HEK293 (cell line): ENCODE data around the gene SARS1.

ENCODE experiments used
- CTCF ChIA-PET: fragments of 350-600 bp; formaldehyde crosslinking; extraction: SDS; loops from one replicate; lab custom pipeline; 2021; ENCODE audit warnings: antibody characterized with exemption; lab: Yijun Ruan, JAX
- POLR2A ChIA-PET: fragments of 300-600 bp; formaldehyde crosslinking; extraction: SDS; loops from one replicate; lab custom pipeline; 2020; ENCODE audit warnings: antibody characterized with exemption, inconsistent platforms; lab: Yijun Ruan, JAX
- H3K27ac ChIP-seq: fragments of 200-500 bp; sonication (Bioruptor generic); 2 replicates; pipeline ENCODE4 v1.5.1; 2014; ENCODE audit warnings: low read depth, low read length, control low read depth, inconsistent platforms; ENCODE audit errors: extremely low read depth
- H3K36me3 ChIP-seq, 2 experiments: fragments of 200-500 bp in 1 of 2; sonication (Bioruptor generic) in 1 of 2; 1 replicate in 1 of 2; 2 replicates in 1 of 2; pipeline ENCODE4 v1.5.1; 2014 to 2017; ENCODE audit warnings: inconsistent platforms in 2 of 2, low read length in 2 of 2; ENCODE audit not compliant: control insufficient read depth in 2 of 2, insufficient read depth in 1 of 2
- H3K4me1 ChIP-seq: fragments of 200-500 bp; sonication (Bioruptor generic); 2 replicates; pipeline ENCODE4 v1.5.1; 2014; ENCODE audit warnings: mild to moderate bottlenecking, low read length, inconsistent platforms; ENCODE audit not compliant: control insufficient read depth, insufficient read depth
- H3K4me3 ChIP-seq: 2 replicates; pipeline ENCODE4 v1.5.1; 2011; ENCODE audit warnings: low read depth, mild to moderate bottlenecking, control low read depth, low read length, moderate library complexity
- H3K9me3 ChIP-seq: fragments of 200-500 bp; sonication (Bioruptor generic); 2 replicates; pipeline ENCODE4 v1.5.1; 2014; ENCODE audit warnings: low read depth, low read length, inconsistent platforms; ENCODE audit not compliant: control insufficient read depth, insufficient read depth
- EGR2 ChIP-seq: fragments of 450-650 bp; formaldehyde crosslinking; IDR thresholded peaks from 2 replicates; pipeline ENCODE4 v1.5.1; 2016; ENCODE audit warnings: low read depth, missing biosample characterization, missing genetic modification characterization
- FEZF1 ChIP-seq: fragments of 450-650 bp; formaldehyde crosslinking; IDR thresholded peaks from 2 replicates; pipeline ENCODE4 v1.5.1; 2016; ENCODE audit warnings: missing biosample characterization, missing genetic modification characterization
- INSM2 ChIP-seq: fragments of 450-650 bp; formaldehyde crosslinking; IDR thresholded peaks from 2 replicates; pipeline ENCODE4 v1.5.1; 2016; ENCODE audit warnings: missing biosample characterization, missing genetic modification characterization
- MZF1 ChIP-seq: fragments of 450-650 bp; formaldehyde crosslinking; IDR thresholded peaks from 2 replicates; pipeline ENCODE4 v1.5.1; 2017; ENCODE audit warnings: missing biosample characterization, missing genetic modification characterization, borderline replicate concordance
- SP7 ChIP-seq: fragments of 450-650 bp; formaldehyde crosslinking; IDR thresholded peaks from 2 replicates; pipeline ENCODE4 v1.5.1; 2016; ENCODE audit warnings: missing biosample characterization, missing genetic modification characterization
- ZFHX2 ChIP-seq: fragments of 450-650 bp; formaldehyde crosslinking; conservative IDR thresholded peaks from 2 replicates; pipeline ENCODE4 v1.5.1; 2016; ENCODE audit warnings: missing biosample characterization, missing genetic modification characterization
- ZFP37 ChIP-seq: fragments of 450-650 bp; formaldehyde crosslinking; IDR thresholded peaks from 2 replicates; pipeline ENCODE4 v1.5.1; 2016; ENCODE audit warnings: missing biosample characterization, missing genetic modification characterization
- ZNF155 ChIP-seq: fragments of 450-650 bp; formaldehyde crosslinking; IDR thresholded peaks from 2 replicates; pipeline ENCODE4 v1.5.1; 2016; ENCODE audit warnings: missing biosample characterization, missing genetic modification characterization
- ZNF157 ChIP-seq: fragments of 450-650 bp; formaldehyde crosslinking; IDR thresholded peaks from 2 replicates; pipeline ENCODE4 v1.5.1; 2016; ENCODE audit warnings: missing biosample characterization, missing genetic modification characterization
- ZNF350 ChIP-seq: fragments of 450-650 bp; formaldehyde crosslinking; IDR thresholded peaks from 2 replicates; pipeline ENCODE4 v1.5.0; 2017; ENCODE audit warnings: missing biosample characterization, mild to moderate bottlenecking, missing genetic modification characterization
- ZNF391 ChIP-seq: fragments of 450-650 bp; formaldehyde crosslinking; IDR thresholded peaks from 2 replicates; pipeline ENCODE4 v1.5.1; 2016; ENCODE audit warnings: low read depth, missing biosample characterization, missing genetic modification characterization, borderline replicate concordance
- ZNF426 ChIP-seq: fragments of 450-650 bp; formaldehyde crosslinking; IDR thresholded peaks from 2 replicates; pipeline ENCODE4 v1.5.1; 2017; ENCODE audit warnings: missing biosample characterization, missing genetic modification characterization, mild to moderate bottlenecking, inconsistent platforms, moderate library complexity
- ZNF558 ChIP-seq: fragments of 450-650 bp; formaldehyde crosslinking; IDR thresholded peaks from 2 replicates; pipeline ENCODE4 v1.5.1; 2016; ENCODE audit warnings: missing biosample characterization, missing genetic modification characterization
- ZNF677 ChIP-seq: fragments of 450-650 bp; IDR thresholded peaks from 2 replicates; pipeline ENCODE4 v1.5.0; 2018; ENCODE audit warnings: missing biosample characterization, mild to moderate bottlenecking, missing genetic modification characterization, moderate library complexity
- ZNF704 ChIP-seq: fragments of 450-650 bp; formaldehyde crosslinking; IDR thresholded peaks from 2 replicates; pipeline ENCODE4 v1.5.1; 2016; ENCODE audit warnings: missing biosample characterization, missing genetic modification characterization
- TF ChIP-seq, protein P1 (sequence below): fragments of 450-650 bp; formaldehyde crosslinking; IDR thresholded peaks from 2 replicates; pipeline ENCODE4 v1.5.1; 2016; ENCODE audit warnings: missing biosample characterization, missing genetic modification characterization
- TF ChIP-seq, protein P2 (sequence below): fragments of 450-650 bp; formaldehyde crosslinking; IDR thresholded peaks from 2 replicates; pipeline ENCODE4 v1.5.1; 2017; ENCODE audit warnings: missing biosample characterization, mild to moderate bottlenecking, missing genetic modification characterization, moderate library complexity
- TF ChIP-seq, protein P3 (sequence below): fragments of 450-650 bp; formaldehyde crosslinking; IDR thresholded peaks from 2 replicates; pipeline ENCODE4 v1.5.1; 2016; ENCODE audit warnings: missing biosample characterization, missing genetic modification characterization, borderline replicate concordance

SARS1 gene

GRCh38 chr1:109188200-109188599, 25.5 kb upstream of the SARS1 start:
- Histone ChIP-seq H3K9me3 (no peaks in the 10 kb centered on the region), H3K4me1 (no peaks in the 10 kb centered on the region), H3K36me3 (no peaks in the 10 kb centered on the region), H3K4me3 (no peak overlapping the region), H3K27ac (no peak overlapping the region)
- POLR2A ChIA-PET = no interaction called here
- CTCF ChIA-PET = interaction anchor here (1.3 kb wide), 1 partner anchor 13 kb away, joined by 6 read pairs; no protein-coding TSS in a partner anchor
- TF ChIP-seq ZNF704 (tag by site-specific recombination) (no peak), ZFP37 (tag by site-specific recombination) (no peak), ZNF558 (no peak), EGR2 (tag by site-specific recombination) (peak; percentile 76), ZNF350 (tag by site-specific recombination) (no peak), ZFHX2 (tag by site-specific recombination) (peak; percentile 75), FEZF1 (tag by site-specific recombination) (no peak)
- TF ChIP-seq, protein P1, sequence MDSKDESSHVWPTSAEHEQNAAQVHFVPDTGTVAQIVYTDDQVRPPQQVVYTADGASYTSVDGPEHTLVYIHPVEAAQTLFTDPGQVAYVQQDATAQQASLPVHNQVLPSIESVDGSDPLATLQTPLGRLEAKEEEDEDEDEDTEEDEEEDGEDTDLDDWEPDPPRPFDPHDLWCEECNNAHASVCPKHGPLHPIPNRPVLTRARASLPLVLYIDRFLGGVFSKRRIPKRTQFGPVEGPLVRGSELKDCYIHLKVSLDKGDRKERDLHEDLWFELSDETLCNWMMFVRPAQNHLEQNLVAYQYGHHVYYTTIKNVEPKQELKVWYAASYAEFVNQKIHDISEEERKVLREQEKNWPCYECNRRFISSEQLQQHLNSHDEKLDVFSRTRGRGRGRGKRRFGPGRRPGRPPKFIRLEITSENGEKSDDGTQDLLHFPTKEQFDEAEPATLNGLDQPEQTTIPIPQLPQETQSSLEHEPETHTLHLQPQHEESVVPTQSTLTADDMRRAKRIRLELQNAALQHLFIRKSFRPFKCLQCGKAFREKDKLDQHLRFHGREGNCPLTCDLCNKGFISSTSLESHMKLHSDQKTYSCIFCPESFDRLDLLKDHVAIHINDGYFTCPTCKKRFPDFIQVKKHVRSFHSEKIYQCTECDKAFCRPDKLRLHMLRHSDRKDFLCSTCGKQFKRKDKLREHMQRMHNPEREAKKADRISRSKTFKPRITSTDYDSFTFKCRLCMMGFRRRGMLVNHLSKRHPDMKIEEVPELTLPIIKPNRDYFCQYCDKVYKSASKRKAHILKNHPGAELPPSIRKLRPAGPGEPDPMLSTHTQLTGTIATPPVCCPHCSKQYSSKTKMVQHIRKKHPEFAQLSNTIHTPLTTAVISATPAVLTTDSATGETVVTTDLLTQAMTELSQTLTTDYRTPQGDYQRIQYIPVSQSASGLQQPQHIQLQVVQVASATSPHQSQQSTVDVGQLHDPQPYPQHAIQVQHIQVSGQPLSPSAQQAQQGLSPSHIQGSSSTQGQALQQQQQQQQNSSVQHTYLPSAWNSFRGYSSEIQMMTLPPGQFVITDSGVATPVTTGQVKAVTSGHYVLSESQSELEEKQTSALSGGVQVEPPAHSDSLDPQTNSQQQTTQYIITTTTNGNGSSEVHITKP (tag by site-specific recombination) = no peak

GRCh38 chr1:109188781-109189180, 24.9 kb upstream of the SARS1 start:
- H3K9me3 ChIP-seq = no peaks in the 10 kb centered on the region
- H3K27ac ChIP-seq = no peak overlapping the region
- TF ChIP-seq ZNF426 (tag by site-specific recombination) = no peak
- TF ChIP-seq INSM2 (tag by site-specific recombination) = no peak
- no peak for TF ChIP-seq FEZF1 (tag by site-specific recombination)
- TF ChIP-seq ZNF677 (tag by site-specific recombination) = no peak
- no peak for TF ChIP-seq ZNF155
- TF ChIP-seq, protein P2, sequence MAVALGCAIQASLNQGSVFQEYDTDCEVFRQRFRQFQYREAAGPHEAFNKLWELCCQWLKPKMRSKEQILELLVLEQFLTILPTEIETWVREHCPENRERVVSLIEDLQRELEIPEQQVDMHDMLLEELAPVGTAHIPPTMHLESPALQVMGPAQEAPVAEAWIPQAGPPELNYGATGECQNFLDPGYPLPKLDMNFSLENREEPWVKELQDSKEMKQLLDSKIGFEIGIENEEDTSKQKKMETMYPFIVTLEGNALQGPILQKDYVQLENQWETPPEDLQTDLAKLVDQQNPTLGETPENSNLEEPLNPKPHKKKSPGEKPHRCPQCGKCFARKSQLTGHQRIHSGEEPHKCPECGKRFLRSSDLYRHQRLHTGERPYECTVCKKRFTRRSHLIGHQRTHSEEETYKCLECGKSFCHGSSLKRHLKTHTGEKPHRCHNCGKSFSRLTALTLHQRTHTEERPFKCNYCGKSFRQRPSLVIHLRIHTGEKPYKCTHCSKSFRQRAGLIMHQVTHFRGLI = no peak
- no peak overlapping the region for H3K4me3 ChIP-seq
- ChIA-PET POLR2A (interaction anchor here (1.2 kb wide), 1 partner anchor 89 kb away, joined by 3 read pairs; no protein-coding TSS in a partner anchor), CTCF (interaction anchor here (1.0 kb wide), 1 partner anchor 13 kb away, joined by 3 read pairs; no protein-coding TSS in a partner anchor)
- no peaks in the 10 kb centered on the region for H3K36me3 ChIP-seq
- H3K4me1 ChIP-seq = no peaks in the 10 kb centered on the region

- H3K27ac ChIP-seq = no peak overlapping the region
- H3K4me1 ChIP-seq = no peaks in the 10 kb centered on the region
- H3K36me3 ChIP-seq = no peaks in the 10 kb centered on the region
- H3K4me3 ChIP-seq = no peak overlapping the region
- ChIA-PET POLR2A (no interaction called here), CTCF (no interaction called here)
- no peaks in the 10 kb centered on the region for H3K9me3 ChIP-seq
- TF ChIP-seq, protein P3, sequence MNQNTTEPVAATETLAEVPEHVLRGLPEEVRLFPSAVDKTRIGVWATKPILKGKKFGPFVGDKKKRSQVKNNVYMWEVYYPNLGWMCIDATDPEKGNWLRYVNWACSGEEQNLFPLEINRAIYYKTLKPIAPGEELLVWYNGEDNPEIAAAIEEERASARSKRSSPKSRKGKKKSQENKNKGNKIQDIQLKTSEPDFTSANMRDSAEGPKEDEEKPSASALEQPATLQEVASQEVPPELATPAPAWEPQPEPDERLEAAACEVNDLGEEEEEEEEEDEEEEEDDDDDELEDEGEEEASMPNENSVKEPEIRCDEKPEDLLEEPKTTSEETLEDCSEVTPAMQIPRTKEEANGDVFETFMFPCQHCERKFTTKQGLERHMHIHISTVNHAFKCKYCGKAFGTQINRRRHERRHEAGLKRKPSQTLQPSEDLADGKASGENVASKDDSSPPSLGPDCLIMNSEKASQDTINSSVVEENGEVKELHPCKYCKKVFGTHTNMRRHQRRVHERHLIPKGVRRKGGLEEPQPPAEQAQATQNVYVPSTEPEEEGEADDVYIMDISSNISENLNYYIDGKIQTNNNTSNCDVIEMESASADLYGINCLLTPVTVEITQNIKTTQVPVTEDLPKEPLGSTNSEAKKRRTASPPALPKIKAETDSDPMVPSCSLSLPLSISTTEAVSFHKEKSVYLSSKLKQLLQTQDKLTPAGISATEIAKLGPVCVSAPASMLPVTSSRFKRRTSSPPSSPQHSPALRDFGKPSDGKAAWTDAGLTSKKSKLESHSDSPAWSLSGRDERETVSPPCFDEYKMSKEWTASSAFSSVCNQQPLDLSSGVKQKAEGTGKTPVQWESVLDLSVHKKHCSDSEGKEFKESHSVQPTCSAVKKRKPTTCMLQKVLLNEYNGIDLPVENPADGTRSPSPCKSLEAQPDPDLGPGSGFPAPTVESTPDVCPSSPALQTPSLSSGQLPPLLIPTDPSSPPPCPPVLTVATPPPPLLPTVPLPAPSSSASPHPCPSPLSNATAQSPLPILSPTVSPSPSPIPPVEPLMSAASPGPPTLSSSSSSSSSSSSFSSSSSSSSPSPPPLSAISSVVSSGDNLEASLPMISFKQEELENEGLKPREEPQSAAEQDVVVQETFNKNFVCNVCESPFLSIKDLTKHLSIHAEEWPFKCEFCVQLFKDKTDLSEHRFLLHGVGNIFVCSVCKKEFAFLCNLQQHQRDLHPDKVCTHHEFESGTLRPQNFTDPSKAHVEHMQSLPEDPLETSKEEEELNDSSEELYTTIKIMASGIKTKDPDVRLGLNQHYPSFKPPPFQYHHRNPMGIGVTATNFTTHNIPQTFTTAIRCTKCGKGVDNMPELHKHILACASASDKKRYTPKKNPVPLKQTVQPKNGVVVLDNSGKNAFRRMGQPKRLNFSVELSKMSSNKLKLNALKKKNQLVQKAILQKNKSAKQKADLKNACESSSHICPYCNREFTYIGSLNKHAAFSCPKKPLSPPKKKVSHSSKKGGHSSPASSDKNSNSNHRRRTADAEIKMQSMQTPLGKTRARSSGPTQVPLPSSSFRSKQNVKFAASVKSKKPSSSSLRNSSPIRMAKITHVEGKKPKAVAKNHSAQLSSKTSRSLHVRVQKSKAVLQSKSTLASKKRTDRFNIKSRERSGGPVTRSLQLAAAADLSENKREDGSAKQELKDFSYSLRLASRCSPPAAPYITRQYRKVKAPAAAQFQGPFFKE = no peak
- TF ChIP-seq MZF1 = no peak
- no peak for TF ChIP-seq ZNF157 (tag by site-specific recombination)
- no peak for TF ChIP-seq SP7
- no peak for TF ChIP-seq ZNF391 (tag by site-specific recombination)
Observed at GRCh38 chr1:109190189-109190588, 23.5 kb upstream of the SARS1 start.
